Mammary epithelial cell (primary cell): Measurements from ENCODE around the gene KRTAP9-7.
"Not testable (repeated sequence)": the region's sequence is repeated elsewhere in the genome, so short reads cannot be mapped to it uniquely, and the experiment has no call there.

Experiments
- EZH2 ChIP-seq: IDR thresholded peaks from 2 replicates; pipeline ENCODE4 v1.6.1; 2012; ENCODE audit warnings: low read length, inconsistent platforms, borderline replicate concordance
- TF ChIP-seq, protein P1 (sequence below), 2 donors: IDR thresholded peaks in 1 of 2; conservative IDR thresholded peaks in 1 of 2; 2 replicates each; pipeline ENCODE4 v1.5.1; 2011 to 2012; ENCODE audit warnings: inconsistent platforms in 2 of 2, low read length in 2 of 2, mild to moderate bottlenecking in 2 of 2, control low read depth in 1 of 2, low read depth in 1 of 2; ENCODE audit not compliant: insufficient read depth in 1 of 2; ENCODE audit errors: extremely low read depth in 1 of 2

DNA sequence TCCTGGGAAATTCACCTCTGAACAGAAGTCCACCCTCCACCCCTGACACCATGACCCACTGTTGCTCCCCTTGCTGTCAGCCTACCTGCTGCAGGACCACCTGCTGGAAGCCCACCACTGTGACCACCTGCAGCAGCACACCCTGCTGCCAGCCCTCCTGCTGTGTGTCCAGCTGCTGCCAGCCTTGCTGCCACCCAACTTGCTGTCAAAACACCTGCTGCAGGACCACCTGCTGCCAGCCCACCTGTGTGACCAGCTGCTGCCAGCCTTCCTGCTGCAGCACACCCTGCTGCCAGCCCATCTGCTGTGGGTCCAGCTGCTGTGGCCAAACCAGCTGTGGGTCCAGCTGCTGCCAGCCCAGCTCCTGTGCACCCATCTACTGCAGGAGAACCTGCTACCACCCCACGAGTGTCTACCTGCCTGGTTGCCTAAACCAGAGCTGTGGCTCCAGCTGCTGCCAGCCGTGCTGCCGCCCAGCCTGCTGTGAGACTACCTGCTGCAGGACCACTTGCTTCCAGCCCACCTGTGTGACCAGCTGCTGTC lies at the start of gene KRTAP9-7:
- TF ChIP-seq, protein P1, sequence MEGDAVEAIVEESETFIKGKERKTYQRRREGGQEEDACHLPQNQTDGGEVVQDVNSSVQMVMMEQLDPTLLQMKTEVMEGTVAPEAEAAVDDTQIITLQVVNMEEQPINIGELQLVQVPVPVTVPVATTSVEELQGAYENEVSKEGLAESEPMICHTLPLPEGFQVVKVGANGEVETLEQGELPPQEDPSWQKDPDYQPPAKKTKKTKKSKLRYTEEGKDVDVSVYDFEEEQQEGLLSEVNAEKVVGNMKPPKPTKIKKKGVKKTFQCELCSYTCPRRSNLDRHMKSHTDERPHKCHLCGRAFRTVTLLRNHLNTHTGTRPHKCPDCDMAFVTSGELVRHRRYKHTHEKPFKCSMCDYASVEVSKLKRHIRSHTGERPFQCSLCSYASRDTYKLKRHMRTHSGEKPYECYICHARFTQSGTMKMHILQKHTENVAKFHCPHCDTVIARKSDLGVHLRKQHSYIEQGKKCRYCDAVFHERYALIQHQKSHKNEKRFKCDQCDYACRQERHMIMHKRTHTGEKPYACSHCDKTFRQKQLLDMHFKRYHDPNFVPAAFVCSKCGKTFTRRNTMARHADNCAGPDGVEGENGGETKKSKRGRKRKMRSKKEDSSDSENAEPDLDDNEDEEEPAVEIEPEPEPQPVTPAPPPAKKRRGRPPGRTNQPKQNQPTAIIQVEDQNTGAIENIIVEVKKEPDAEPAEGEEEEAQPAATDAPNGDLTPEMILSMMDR (conservative IDR thresholded peaks at IDR 0.05 in 1 of 2, IDR thresholded peaks at IDR 0.05 in 1 of 2; ENCODE audit: extremely low read depth in 1 of 2, insufficient read depth in 1 of 2, low read depth in 1 of 2, low read length in 2 of 2) = not testable (repeated sequence)
- TF ChIP-seq EZH2 = not testable (repeated sequence)
